Body of pancreas (tissue), 4 donors: ENCODE results near the gene COL26A1. TPM values are rescaled to one million over a fixed set of nuclear protein-coding genes. Genes with fewer than 3 reads are reported as not detected.
A peak's percentile ranks its signal among the peaks of the same experiment; 100 is the strongest.

Experiments used
- ATAC-seq: fragments of 150-250 bp; one replicate; pipeline ENCODE4 v1.9.1; 2016
- DNase-seq, 4 donors: peaks; one replicate each; pipeline ENCODE4 v3.0.0-alpha.2; 2019
- H3K27ac ChIP-seq, 4 donors: fragments of 200-600 bp; sonication (generic); 1 replicate in 3 of 4; 2 replicates in 1 of 4; pipeline versions ENCODE4 v1.5.1 to v1.6.1; 2016 to 2019; ENCODE audit warnings: mild to moderate bottlenecking in 1 of 4, mixed read lengths in 1 of 4, moderate library complexity in 1 of 4
- H3K27me3 ChIP-seq, 2 donors: fragments of 200-600 bp; sonication (generic); one replicate each; pipeline ENCODE4 v1.6.0; 2016; ENCODE audit warnings: mild to moderate bottlenecking in 1 of 2
- H3K36me3 ChIP-seq, 2 donors: fragments of 200-600 bp; sonication (generic); replicated peaks in 1 of 2; 2 replicates each; pipeline ENCODE4 v1.5.1; 2016; ENCODE audit warnings: low read depth in 2 of 2; ENCODE audit not compliant: insufficient read depth in 1 of 2
- H3K4me1 ChIP-seq: fragments of 200-600 bp; sonication (generic); one replicate; pipeline ENCODE4 v1.6.0; 2016
- H3K4me3 ChIP-seq, 2 donors: fragments of 200-600 bp; sonication (generic); 1 replicate in 1 of 2; 2 replicates in 1 of 2; pipeline ENCODE4 v1.5.1; 2016 to 2019
- H3K9me3 ChIP-seq, 3 donors: fragments of 200-600 bp; sonication (generic); 1 replicate in 2 of 3; 2 replicates in 1 of 3; pipeline ENCODE4 v1.5.1; 2016
- CTCF ChIP-seq, 7 experiments: fragments of 450-650 bp in 4 of 7; fragments of 200-600 bp in 3 of 7; sonication (generic) in 3 of 7; IDR thresholded peaks; one replicate each; pipeline ENCODE4 v1.5.1; 2016 to 2019; ENCODE audit warnings: antibody characterized with exemption in 7 of 7
- POLR2A ChIP-seq, 3 donors: fragments of 450-650 bp; IDR thresholded peaks; one replicate each; pipeline ENCODE4 v1.6.1; 2016; ENCODE audit warnings: antibody characterized with exemption in 3 of 3, mild to moderate bottlenecking in 2 of 3
- WGBS, 2 donors: methylation state at CpG; one replicate each; pipeline ENCODE4 v1.1.5; 2017; 5-methylcytosine and 5-hydroxymethylcytosine counted together
- intact Hi-C: fragments of 100-400 bp; cut with DNase I; formaldehyde crosslinking; loops from one replicate; pipeline ENCODE4 v1.15.1; 2023
- total RNA-seq, 2 donors: library from RNA; depleted of rRNA; stranded (reverse); fragments of >200 nt; gene quantifications; one replicate each; pipeline ENCODE4 v1.1.0, GENCODE V29; 2016

The COL26A1 gene
- total RNA-seq, 2 donors from 2014 or later = 0.78 to 2.0 TPM

GRCh38 chr7:101547916-101548661 lies 185.4 kb downstream of the COL26A1 start:
- DNase-seq (no peak), ATAC-seq (no peak)
- TF ChIP-seq CTCF (IDR thresholded peaks at IDR 0.05) = no peak
- Histone ChIP-seq H3K27me3 (no peaks in the 10 kb centered on the region), H3K4me1 (no peaks in the 10 kb centered on the region), H3K36me3 (no peaks in the 10 kb centered on the region), H3K27ac (no peak overlapping the region), H3K9me3 (no peaks in the 10 kb centered on the region), H3K4me3 (no peak overlapping the region)
- 80 to 89% methylated on average over 10 to 14 of the region's 14 CpGs for WGBS, 2 donors
- intact Hi-C loops = no loop called here

- TF ChIP-seq CTCF (IDR thresholded peaks at IDR 0.05) (no peak), POLR2A (IDR thresholded peaks at IDR 0.05) (no peak)
- Histone ChIP-seq H3K27me3 (no peaks in the 10 kb centered on the region), H3K4me1 (no peaks in the 10 kb centered on the region), H3K27ac (no peak overlapping the region), H3K4me3 (no peak overlapping the region), H3K9me3 (no peaks in the 10 kb centered on the region), H3K36me3 (no peaks in the 10 kb centered on the region)
- DNase-seq = no peak
- 91 to 97% methylated on average over 3 to 5 of the region's 5 CpGs for WGBS, 2 donors
- intact Hi-C loops = no loop called here
- no peak for ATAC-seq
Observed at GRCh38 chr7:101549734-101550133, 187.1 kb downstream of the COL26A1 start.

GRCh38 chr7:101550641-101551541 lies 188.2 kb downstream of the COL26A1 start:
- TF ChIP-seq CTCF (IDR thresholded peaks at IDR 0.05) (no peak), POLR2A (IDR thresholded peaks at IDR 0.05) (no peak)
- WGBS, 2 donors = 73 to 78% methylated on average over 21 of the region's 26 CpGs
- intact Hi-C loops = no loop called here
- no peak for ATAC-seq
- H3K9me3 ChIP-seq = no peaks in the 10 kb centered on the region
- H3K27ac ChIP-seq = no peak overlapping the region
- H3K4me3 ChIP-seq = no peak overlapping the region
- H3K4me1 ChIP-seq = no peaks in the 10 kb centered on the region
- DNase-seq = peak in 1 of 4 donors; percentile 9
- H3K27me3 ChIP-seq = no peaks in the 10 kb centered on the region
- no peaks in the 10 kb centered on the region for H3K36me3 ChIP-seq

- H3K27me3 ChIP-seq = no peaks in the 10 kb centered on the region
- intact Hi-C loops = no loop called here
- H3K4me1 ChIP-seq = no peaks in the 10 kb centered on the region
- DNase-seq = no peak
- 86% methylated on average over 19 to 21 of the region's 23 CpGs for WGBS, 2 donors
- H3K27ac ChIP-seq = no peak overlapping the region
- ATAC-seq = no peak
- H3K9me3 ChIP-seq = no peaks in the 10 kb centered on the region
- no peaks in the 10 kb centered on the region for H3K36me3 ChIP-seq
- H3K4me3 ChIP-seq = no peak overlapping the region
- TF ChIP-seq CTCF (IDR thresholded peaks at IDR 0.05) (no peak), POLR2A (IDR thresholded peaks at IDR 0.05) (no peak)
Observed at GRCh38 chr7:101553018-101553770, 190.5 kb downstream of the COL26A1 start.
